ENCODE data around the gene TAF4B.
A peak's percentile ranks its signal among the peaks of the same experiment; 100 is the strongest.
"Not testable (repeated sequence)": the region's sequence is repeated elsewhere in the genome, so short reads cannot be mapped to it uniquely, and the experiment has no call there.

The TAF4B gene

GRCh38 chr18:26192233-26192632, 34.0 kb upstream of the TAF4B start:
- Histone ChIP-seq H4K20me1 (ENCODE audit: insufficient read depth, low read length) (no peaks in the 10 kb centered on the region), H3K27ac (ENCODE audit: low read depth, low read length, poor library complexity, severe bottlenecking) (peak overlapping the region; percentile 97), H3K36me3 (ENCODE audit: insufficient read depth, low read length) (no peaks in the 10 kb centered on the region), H3K27me3 (ENCODE audit: insufficient read depth, low read length) (no peaks in the 10 kb centered on the region), H3K9me3 (ENCODE audit: low read length) (no peaks in the 10 kb centered on the region), H3K79me2 (ENCODE audit: insufficient read depth, low read length) (no peaks in the 10 kb centered on the region), H3K9me2 (ENCODE audit: low read depth, low read length) (no peaks in the 10 kb centered on the region), H3K4me3 (ENCODE audit: low read depth, low read length, poor library complexity, severe bottlenecking) (no peak overlapping the region), H3K4me1 (ENCODE audit: insufficient read depth, low read length, severe bottlenecking) (peaks cover 30% of the 10 kb centered on the region), H2AFZ (ENCODE audit: low read length) (no peak overlapping the region), H3K9ac (ENCODE audit: low read length) (no peak overlapping the region), H3K4me2 (ENCODE audit: low read length) (no peak overlapping the region), H3F3A (ENCODE audit: insufficient read depth, low read length) (0 out of 2 replicates have a peak, but pooled peaks cover 16% of the 10 kb centered on the region)
- TF ChIP-seq EZH2 (IDR thresholded peaks at IDR 0.05; ENCODE audit: borderline replicate concordance, low read length) = no peak
- TF ChIP-seq, protein P1, sequence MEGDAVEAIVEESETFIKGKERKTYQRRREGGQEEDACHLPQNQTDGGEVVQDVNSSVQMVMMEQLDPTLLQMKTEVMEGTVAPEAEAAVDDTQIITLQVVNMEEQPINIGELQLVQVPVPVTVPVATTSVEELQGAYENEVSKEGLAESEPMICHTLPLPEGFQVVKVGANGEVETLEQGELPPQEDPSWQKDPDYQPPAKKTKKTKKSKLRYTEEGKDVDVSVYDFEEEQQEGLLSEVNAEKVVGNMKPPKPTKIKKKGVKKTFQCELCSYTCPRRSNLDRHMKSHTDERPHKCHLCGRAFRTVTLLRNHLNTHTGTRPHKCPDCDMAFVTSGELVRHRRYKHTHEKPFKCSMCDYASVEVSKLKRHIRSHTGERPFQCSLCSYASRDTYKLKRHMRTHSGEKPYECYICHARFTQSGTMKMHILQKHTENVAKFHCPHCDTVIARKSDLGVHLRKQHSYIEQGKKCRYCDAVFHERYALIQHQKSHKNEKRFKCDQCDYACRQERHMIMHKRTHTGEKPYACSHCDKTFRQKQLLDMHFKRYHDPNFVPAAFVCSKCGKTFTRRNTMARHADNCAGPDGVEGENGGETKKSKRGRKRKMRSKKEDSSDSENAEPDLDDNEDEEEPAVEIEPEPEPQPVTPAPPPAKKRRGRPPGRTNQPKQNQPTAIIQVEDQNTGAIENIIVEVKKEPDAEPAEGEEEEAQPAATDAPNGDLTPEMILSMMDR (IDR thresholded peaks at IDR 0.05; ENCODE audit: low read length) = peak; percentile 22; the same call in 1 of the 2 replicates

- Histone ChIP-seq H3K9me2 (ENCODE audit: low read depth, low read length) (no peaks in the 10 kb centered on the region), H3K9me3 (ENCODE audit: low read length) (no peaks in the 10 kb centered on the region), H3K27ac (ENCODE audit: low read depth, low read length, poor library complexity, severe bottlenecking) (no peak overlapping the region), H3K27me3 (ENCODE audit: insufficient read depth, low read length) (no peaks in the 10 kb centered on the region), H3K9ac (ENCODE audit: low read length) (no peak overlapping the region), H3K4me3 (ENCODE audit: low read depth, low read length, poor library complexity, severe bottlenecking) (no peak overlapping the region), H4K20me1 (ENCODE audit: insufficient read depth, low read length) (no peaks in the 10 kb centered on the region), H2AFZ (ENCODE audit: low read length) (no peak overlapping the region), H3K4me2 (ENCODE audit: low read length) (no peak overlapping the region), H3K36me3 (ENCODE audit: insufficient read depth, low read length) (no peaks in the 10 kb centered on the region), H3K4me1 (ENCODE audit: insufficient read depth, low read length, severe bottlenecking) (peaks cover 8% of the 10 kb centered on the region), H3F3A (ENCODE audit: insufficient read depth, low read length) (0 out of 2 replicates have a peak, but pooled peaks cover 8% of the 10 kb centered on the region), H3K79me2 (ENCODE audit: insufficient read depth, low read length) (no peaks in the 10 kb centered on the region)
- no peak for TF ChIP-seq EZH2 (IDR thresholded peaks at IDR 0.05; ENCODE audit: borderline replicate concordance, low read length)
- TF ChIP-seq, protein P1 (IDR thresholded peaks at IDR 0.05; ENCODE audit: low read length) = no peak
Measured at GRCh38 chr18:26196605-26197004, 29.6 kb upstream of the TAF4B start.

- H3K27me3 ChIP-seq (ENCODE audit: insufficient read depth, low read length); H4K20me1 ChIP-seq (ENCODE audit: insufficient read depth, low read length); H3K79me2 ChIP-seq (ENCODE audit: insufficient read depth, low read length); H2AFZ ChIP-seq (ENCODE audit: low read length); H3K36me3 ChIP-seq (ENCODE audit: insufficient read depth, low read length); H3K4me2 ChIP-seq (ENCODE audit: low read length); H3F3A ChIP-seq (ENCODE audit: insufficient read depth, low read length); H3K9ac ChIP-seq (ENCODE audit: low read length); H3K9me2 ChIP-seq (ENCODE audit: low read depth, low read length); H3K9me3 ChIP-seq (ENCODE audit: low read length); H3K4me1 ChIP-seq (ENCODE audit: insufficient read depth, low read length, severe bottlenecking); H3K27ac ChIP-seq (ENCODE audit: low read depth, low read length, poor library complexity, severe bottlenecking); H3K4me3 ChIP-seq (ENCODE audit: low read depth, low read length, poor library complexity, severe bottlenecking): not testable (repeated sequence)
Measured at GRCh38 chr18:26202001-26202400, 24.2 kb upstream of the TAF4B start.

DNA sequence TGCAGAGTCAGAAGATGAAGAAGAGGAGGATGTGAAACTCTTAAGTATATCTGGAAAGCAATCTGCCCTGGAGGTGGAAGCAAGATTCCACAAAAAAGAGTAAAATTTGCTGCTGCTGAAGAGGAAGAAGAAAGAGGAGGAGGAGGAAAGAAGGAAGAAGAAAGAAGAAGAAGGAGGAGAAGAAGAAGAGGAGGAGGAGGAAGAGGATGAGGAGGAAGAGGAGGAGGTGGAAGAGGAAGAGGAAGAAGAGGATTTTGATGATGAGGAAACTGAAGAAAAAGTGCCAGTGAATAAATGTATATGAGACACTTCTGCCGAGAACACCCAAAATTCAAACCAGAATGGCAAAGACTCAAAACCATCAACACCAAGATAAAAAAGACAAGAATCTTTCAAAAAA, 20.9 kb upstream of the TAF4B start:
- Histone ChIP-seq H3K4me2 (ENCODE audit: low read length) (no peak overlapping the region), H3K27ac (ENCODE audit: low read depth, low read length, poor library complexity, severe bottlenecking) (no peak overlapping the region), H2AFZ (ENCODE audit: low read length) (no peak overlapping the region), H3K9ac (ENCODE audit: low read length) (no peak overlapping the region), H3K9me3 (ENCODE audit: low read length) (no peaks in the 10 kb centered on the region), H3K9me2 (ENCODE audit: low read depth, low read length) (no peaks in the 10 kb centered on the region), H3K27me3 (ENCODE audit: insufficient read depth, low read length) (no peaks in the 10 kb centered on the region), H3K4me1 (ENCODE audit: insufficient read depth, low read length, severe bottlenecking) (no peaks in the 10 kb centered on the region), H3K36me3 (ENCODE audit: insufficient read depth, low read length) (no peaks in the 10 kb centered on the region), H3K79me2 (ENCODE audit: insufficient read depth, low read length) (no peaks in the 10 kb centered on the region), H3F3A (ENCODE audit: insufficient read depth, low read length) (no peaks in the 10 kb centered on the region), H3K4me3 (ENCODE audit: low read depth, low read length, poor library complexity, severe bottlenecking) (no peak overlapping the region), H4K20me1 (ENCODE audit: insufficient read depth, low read length) (no peaks in the 10 kb centered on the region)
- TF ChIP-seq EZH2 (IDR thresholded peaks at IDR 0.05; ENCODE audit: borderline replicate concordance, low read length) = no peak
- TF ChIP-seq, protein P1 (IDR thresholded peaks at IDR 0.05; ENCODE audit: low read length) = no peak

All from OCI-LY1 (cell line).